ENCODE measurements around the gene USP38.
"Not testable (repeated sequence)": the region's sequence is repeated elsewhere in the genome, so short reads cannot be mapped to it uniquely, and the experiment has no call there.

USP38 gene

GRCh38 chr4:143224255-143224654, 39.5 kb downstream of the USP38 start:
- no peak overlapping the region for H3K4me3 ChIP-seq (ENCODE audit: low read depth, low read length)
- DNase-seq (ENCODE audit: low read depth): no peak
- no peak for TF ChIP-seq MAX (IDR thresholded peaks at IDR 0.05; ENCODE audit: low read depth, low read length)
- TF ChIP-seq POLR2A (IDR thresholded peaks at IDR 0.05; ENCODE audit: extremely low read depth, insufficient read length): no peak
- no peak for TF ChIP-seq CTCF (IDR thresholded peaks at IDR 0.05; ENCODE audit: low read depth, low read length)
- no peak for TF ChIP-seq MYC (IDR thresholded peaks at IDR 0.05; ENCODE audit: low read depth, low read length)

GRCh38 chr4:143225167-143225566, 40.5 kb downstream of the USP38 start:
- TF ChIP-seq CTCF (IDR thresholded peaks at IDR 0.05; ENCODE audit: low read depth, low read length): no peak
- no peak for TF ChIP-seq MYC (IDR thresholded peaks at IDR 0.05; ENCODE audit: low read depth, low read length)
- TF ChIP-seq MAX (IDR thresholded peaks at IDR 0.05; ENCODE audit: low read depth, low read length): no peak
- TF ChIP-seq POLR2A (IDR thresholded peaks at IDR 0.05; ENCODE audit: extremely low read depth, insufficient read length): no peak
- H3K4me3 ChIP-seq (ENCODE audit: low read depth, low read length): no peak overlapping the region
- DNase-seq (ENCODE audit: low read depth): no peak

- DNase-seq (ENCODE audit: low read depth): peak; percentile 4
- H3K4me3 ChIP-seq (ENCODE audit: low read depth, low read length): no peak overlapping the region
- no peak for TF ChIP-seq MYC (IDR thresholded peaks at IDR 0.05; ENCODE audit: low read depth, low read length)
- no peak for TF ChIP-seq CTCF (IDR thresholded peaks at IDR 0.05; ENCODE audit: low read depth, low read length)
- TF ChIP-seq POLR2A (IDR thresholded peaks at IDR 0.05; ENCODE audit: extremely low read depth, insufficient read length): no peak
Observed at GRCh38 chr4:143230683-143231082, 46.0 kb downstream of the USP38 start.

- no peak for DNase-seq (ENCODE audit: low read depth)
- TF ChIP-seq POLR2A (IDR thresholded peaks at IDR 0.05; ENCODE audit: extremely low read depth, insufficient read length) (no peak), CTCF (IDR thresholded peaks at IDR 0.05; ENCODE audit: low read depth, low read length) (no peak), MAX (IDR thresholded peaks at IDR 0.05; ENCODE audit: low read depth, low read length) (no peak), MYC (IDR thresholded peaks at IDR 0.05; ENCODE audit: low read depth, low read length) (no peak)
- H3K4me3 ChIP-seq (ENCODE audit: low read depth, low read length): no peak overlapping the region
Observed at GRCh38 chr4:143232277-143232676, 47.6 kb downstream of the USP38 start.

- DNase-seq (ENCODE audit: low read depth): no peak
- no peak for TF ChIP-seq MYC (IDR thresholded peaks at IDR 0.05; ENCODE audit: low read depth, low read length)
- no peak for TF ChIP-seq POLR2A (IDR thresholded peaks at IDR 0.05; ENCODE audit: extremely low read depth, insufficient read length)
- TF ChIP-seq CTCF (IDR thresholded peaks at IDR 0.05; ENCODE audit: low read depth, low read length): no peak
- no peak for TF ChIP-seq MAX (IDR thresholded peaks at IDR 0.05; ENCODE audit: low read depth, low read length)
- no peak overlapping the region for H3K4me3 ChIP-seq (ENCODE audit: low read depth, low read length)
Observed at GRCh38 chr4:143234153-143234552, 49.4 kb downstream of the USP38 start.

- not testable (repeated sequence) for H3K4me3 ChIP-seq (ENCODE audit: low read depth, low read length); DNase-seq (ENCODE audit: low read depth)
Observed at GRCh38 chr4:143237195-143237594, 52.5 kb downstream of the USP38 start.
